Measurements from ENCODE around the gene ODC1. TPM values are rescaled to one million over a fixed set of nuclear protein-coding genes. Genes with fewer than 3 reads are reported as not detected.
"Not testable (repeated sequence)": the region's sequence is repeated elsewhere in the genome, so short reads cannot be mapped to it uniquely, and the experiment has no call there.

ODC1 gene
- total RNA-seq, 1 donor from 2014 or later, result 273 TPM

- Mint-ChIP-seq H3K27me3 (peaks cover 7% of the 10 kb centered on the region), H3K9me3 (no peaks in the 10 kb centered on the region), H3K27ac (no peak overlapping the region), H3K36me3 (ENCODE audit: low read depth) (no peaks in the 10 kb centered on the region), H3K4me3 (no peak overlapping the region), H3K4me1 (peaks cover 14% of the 10 kb centered on the region)
- no peak for DNase-seq
- intact Hi-C loops (cut with micrococcal nuclease), result no loop called here
Measured at GRCh38 chr2:10453905-10454298, 5.8 kb upstream of the ODC1 start.

DNA sequence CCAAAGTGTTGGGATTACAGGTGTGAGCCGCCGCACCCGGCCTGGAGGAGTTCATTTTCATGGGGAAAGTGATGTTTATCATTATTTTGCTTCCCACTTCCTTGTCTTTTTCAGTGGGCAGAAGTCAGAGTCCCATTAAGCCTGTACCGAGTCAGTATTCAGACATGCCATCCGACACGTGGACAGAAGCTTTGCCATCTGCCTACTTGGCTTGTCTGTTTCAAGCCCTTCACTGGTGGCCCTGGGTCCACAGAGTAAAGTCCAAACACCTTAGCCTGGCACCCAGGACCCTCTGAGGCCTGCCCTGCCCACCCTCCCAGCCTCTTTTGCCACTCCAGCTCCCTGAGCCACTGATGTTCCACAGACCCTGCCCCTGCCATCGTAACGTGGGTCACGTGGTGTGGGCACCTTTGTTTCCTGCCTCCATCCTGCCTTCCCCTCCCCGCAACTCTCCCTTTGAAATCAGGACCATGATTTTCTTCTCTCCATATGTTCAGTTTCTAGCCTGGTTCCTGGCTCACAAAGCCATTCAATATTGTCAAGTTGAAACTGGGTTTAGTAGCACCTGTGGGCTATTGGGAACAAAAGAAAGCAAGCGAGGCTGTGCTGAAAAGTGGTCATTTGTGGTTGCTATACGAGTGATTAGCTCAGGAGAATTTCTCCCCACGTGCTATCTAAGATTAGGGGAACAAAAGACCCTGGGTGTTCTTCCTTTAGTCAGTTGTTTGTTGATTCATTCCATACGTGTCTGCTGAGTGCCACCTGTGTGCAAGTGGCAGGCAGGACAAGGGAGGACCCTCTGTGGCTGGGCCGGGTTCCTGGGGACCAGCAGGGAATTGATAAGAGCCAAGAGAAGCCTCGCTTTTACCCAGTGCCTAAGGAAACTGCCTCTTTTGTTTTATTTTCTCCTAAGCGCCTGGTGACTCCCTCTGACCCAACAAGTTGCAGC is 5.1 kb upstream of the ODC1 start:
- Mint-ChIP-seq H3K27me3 (peaks cover 6% of the 10 kb centered on the region), H3K4me3 (no peak overlapping the region), H3K9me3 (no peaks in the 10 kb centered on the region), H3K36me3 (ENCODE audit: low read depth) (no peaks in the 10 kb centered on the region), H3K4me1 (peaks cover 14% of the 10 kb centered on the region), H3K27ac (no peak overlapping the region)
- no peak for DNase-seq
- intact Hi-C loops (cut with micrococcal nuclease), result no loop called here

DNA sequence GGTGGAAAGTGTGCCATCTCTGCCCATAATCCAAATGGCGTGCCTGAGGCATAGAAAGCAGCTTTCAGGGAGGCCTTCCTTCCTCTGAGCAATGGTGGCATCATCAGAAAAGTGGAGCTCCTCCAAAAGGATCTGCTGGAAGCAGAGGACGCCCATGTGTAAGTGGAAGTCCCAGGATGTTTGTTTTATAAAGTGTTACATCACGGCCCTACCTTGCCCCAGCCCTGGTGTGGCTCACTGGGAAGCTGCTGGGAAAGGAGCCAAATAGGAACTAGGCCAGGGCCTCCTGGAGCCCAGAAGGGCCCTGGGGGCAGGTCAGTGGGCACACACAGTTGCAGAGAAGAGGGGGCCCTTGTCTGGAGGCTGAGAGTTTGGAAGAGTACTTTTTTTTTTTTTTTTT is 4.2 kb upstream of the ODC1 start:
- peaks cover 2% of the 10 kb centered on the region for H3K36me3 Mint-ChIP-seq (ENCODE audit: low read depth)
- no peak for DNase-seq
- peaks cover 15% of the 10 kb centered on the region for H3K4me1 Mint-ChIP-seq
- no peak overlapping the region for H3K4me3 Mint-ChIP-seq
- no peak overlapping the region for H3K27ac Mint-ChIP-seq
- peaks cover 4% of the 10 kb centered on the region for H3K27me3 Mint-ChIP-seq
- intact Hi-C loops (cut with micrococcal nuclease), result no loop called here
- no peaks in the 10 kb centered on the region for H3K9me3 Mint-ChIP-seq

GRCh38 chr2:10451819-10452218 is 3.7 kb upstream of the ODC1 start:
- DNase-seq, result no peak
- intact Hi-C loops (cut with micrococcal nuclease), result no loop called here
- Mint-ChIP-seq H3K4me3 (no peak overlapping the region), H3K27me3 (no peaks in the 10 kb centered on the region), H3K36me3 (ENCODE audit: low read depth) (peaks cover 4% of the 10 kb centered on the region), H3K27ac (no peak overlapping the region), H3K9me3 (no peaks in the 10 kb centered on the region), H3K4me1 (peaks cover 17% of the 10 kb centered on the region)

GRCh38 chr2:10449838-10450691 is 1.9 kb upstream of the ODC1 start:
- H3K27me3 Mint-ChIP-seq, result no peaks in the 10 kb centered on the region
- peaks cover 9% of the 10 kb centered on the region for H3K36me3 Mint-ChIP-seq (ENCODE audit: low read depth)
- no peak for DNase-seq
- peaks cover 28% of the 10 kb centered on the region for H3K4me1 Mint-ChIP-seq
- peak overlapping the region; percentile 92 for H3K27ac Mint-ChIP-seq
- H3K4me3 Mint-ChIP-seq, result peak overlapping the region; percentile 87
- no peaks in the 10 kb centered on the region for H3K9me3 Mint-ChIP-seq
- intact Hi-C loops (cut with micrococcal nuclease), result loop anchor here (1.0 to 10.0 kb wide), 7 partner anchors 87 to 1027 kb away; partner anchors contain the start of genes ADAM17, CPSF3, CYS1 and HPCAL1

DNA sequence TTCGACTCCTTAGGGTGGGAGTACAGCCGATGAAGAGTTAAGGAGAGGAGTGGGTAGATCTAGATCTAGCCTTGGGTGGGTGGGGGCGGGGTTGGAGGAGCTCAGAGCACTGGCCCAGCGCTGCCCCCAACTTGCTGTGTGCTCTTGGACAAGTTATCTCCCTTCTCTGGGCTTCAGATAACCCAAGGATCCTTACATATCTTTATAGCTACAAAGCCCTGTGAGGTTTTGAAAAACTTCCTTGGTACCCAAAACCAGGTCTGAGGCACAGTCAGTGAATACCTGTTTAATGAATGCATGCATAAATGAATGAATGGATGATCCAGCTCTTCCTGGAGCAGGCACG is 1.3 kb upstream of the ODC1 start:
- Mint-ChIP-seq H3K36me3 (ENCODE audit: low read depth) (peaks cover 15% of the 10 kb centered on the region), H3K27me3 (no peaks in the 10 kb centered on the region), H3K27ac (peak overlapping the region; percentile 92), H3K9me3 (no peaks in the 10 kb centered on the region), H3K4me1 (peaks cover 34% of the 10 kb centered on the region), H3K4me3 (peak overlapping the region; percentile 87)
- DNase-seq, result no peak
- intact Hi-C loops (cut with micrococcal nuclease), result loop anchor here (1.0 to 10.0 kb wide), 7 partner anchors 88 to 1027 kb away; partner anchors contain the start of genes ADAM17, CPSF3, CYS1 and HPCAL1

DNA sequence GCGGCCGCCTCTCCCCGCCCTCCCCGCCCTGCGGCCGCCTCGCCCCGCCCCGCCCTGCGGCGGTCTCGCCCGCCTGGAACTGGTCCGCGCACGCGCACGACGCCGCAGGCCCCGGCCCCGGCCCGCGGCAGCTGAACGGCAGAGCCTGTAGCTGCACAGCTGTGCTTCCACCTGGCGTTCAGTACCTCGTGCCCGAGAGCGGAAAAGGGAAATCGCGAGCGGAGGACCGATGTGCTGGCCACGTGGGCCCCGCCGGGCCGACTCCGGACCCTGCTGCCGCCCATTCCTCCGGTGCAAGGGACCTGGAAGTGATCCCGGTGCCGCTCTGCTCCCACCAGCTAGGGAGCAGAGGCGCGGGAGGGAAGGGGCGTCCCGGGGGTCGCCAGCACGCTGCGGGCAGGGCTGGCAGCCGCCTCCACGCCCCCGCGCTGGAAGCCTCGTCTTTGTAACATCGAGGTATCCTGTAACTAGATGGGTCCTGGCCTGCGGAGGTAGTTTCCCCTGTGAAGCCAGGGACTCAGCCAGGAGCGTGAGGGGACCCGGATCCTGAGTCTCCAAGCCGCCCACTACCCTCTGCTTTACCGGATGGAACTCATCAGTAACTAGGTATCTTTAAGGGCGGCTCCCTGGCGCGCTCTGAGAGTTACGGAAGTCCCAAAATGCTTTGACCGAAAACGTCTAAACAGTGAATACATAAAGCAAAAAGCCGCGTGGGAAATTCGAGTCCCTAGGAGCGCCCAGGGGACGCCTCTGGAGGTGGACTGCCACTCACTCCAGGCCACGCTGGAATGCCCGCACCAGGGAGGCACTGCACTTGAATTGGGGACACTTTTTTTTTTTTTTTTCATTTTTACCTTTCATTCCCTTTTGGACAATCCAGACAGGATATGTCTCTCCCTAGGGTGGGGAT is 704 bp upstream of the ODC1 start:
- Mint-ChIP-seq H3K4me3 (peak overlapping the region; percentile 87), H3K9me3 (no peaks in the 10 kb centered on the region), H3K4me1 (peaks cover 39% of the 10 kb centered on the region), H3K27ac (peak overlapping the region; percentile 92), H3K36me3 (ENCODE audit: low read depth) (peaks cover 21% of the 10 kb centered on the region), H3K27me3 (no peaks in the 10 kb centered on the region)
- DNase-seq, result peak; percentile 98
- intact Hi-C loops (cut with micrococcal nuclease), result loop anchor here (1.0 to 10.0 kb wide), 9 partner anchors 41 to 1026 kb away; partner anchors contain the start of genes ADAM17, CPSF3, CYS1 and HPCAL1

DNA sequence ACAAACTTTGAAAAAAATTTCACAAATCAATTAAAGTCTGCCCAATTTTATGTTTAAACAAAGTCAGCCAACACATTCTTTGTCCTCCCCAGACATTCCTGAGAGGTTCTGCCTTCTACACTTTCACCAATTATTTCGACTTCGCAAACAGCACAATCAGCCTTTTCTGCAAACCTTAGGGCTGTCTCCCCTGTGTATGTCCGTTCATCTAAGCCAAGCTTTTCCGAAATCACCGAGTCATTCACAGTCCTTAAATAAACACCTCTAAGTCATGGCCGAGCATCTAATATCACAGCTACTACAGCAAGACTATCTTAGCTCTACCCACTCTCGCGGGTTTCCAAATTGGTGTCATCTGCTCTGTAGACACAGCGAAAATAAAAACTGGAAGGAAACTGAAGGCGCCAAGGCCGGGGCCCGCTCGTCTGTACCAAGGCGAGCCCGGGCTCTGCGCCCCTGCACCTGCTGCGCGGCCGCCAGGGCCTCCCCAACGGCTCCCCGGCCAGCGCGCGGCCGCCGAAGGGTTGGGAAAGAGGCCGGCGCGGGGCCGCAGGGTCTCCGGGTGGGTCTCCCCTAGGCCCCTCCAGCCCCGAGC is 730 bp downstream of the ODC1 start:
- Mint-ChIP-seq H3K27ac (peak overlapping the region; percentile 96), H3K36me3 (ENCODE audit: low read depth) (peaks cover 34% of the 10 kb centered on the region), H3K27me3 (no peaks in the 10 kb centered on the region), H3K4me1 (peaks cover 43% of the 10 kb centered on the region), H3K4me3 (peak overlapping the region; percentile 90), H3K9me3 (no peaks in the 10 kb centered on the region)
- no peak for DNase-seq
- intact Hi-C loops (cut with micrococcal nuclease), result loop anchor here (1.0 to 10.0 kb wide), 5 partner anchors 90 to 893 kb away; partner anchors contain the start of genes ADAM17, CYS1 and HPCAL1

- no peak overlapping the region for H3K27ac Mint-ChIP-seq
- H3K4me1 Mint-ChIP-seq, result peaks cover 47% of the 10 kb centered on the region
- intact Hi-C loops (cut with micrococcal nuclease), result loop anchor here (1.0 to 10.0 kb wide), 5 partner anchors 91 to 892 kb away; partner anchors contain the start of genes ADAM17, CYS1 and HPCAL1
- peak; percentile 58 for DNase-seq
- H3K9me3 Mint-ChIP-seq, result no peaks in the 10 kb centered on the region
- H3K36me3 Mint-ChIP-seq (ENCODE audit: low read depth), result peaks cover 42% of the 10 kb centered on the region
- peak overlapping the region; percentile 90 for H3K4me3 Mint-ChIP-seq
- H3K27me3 Mint-ChIP-seq, result no peaks in the 10 kb centered on the region
Measured at GRCh38 chr2:10446631-10447030, 1.5 kb downstream of the ODC1 start.

DNA sequence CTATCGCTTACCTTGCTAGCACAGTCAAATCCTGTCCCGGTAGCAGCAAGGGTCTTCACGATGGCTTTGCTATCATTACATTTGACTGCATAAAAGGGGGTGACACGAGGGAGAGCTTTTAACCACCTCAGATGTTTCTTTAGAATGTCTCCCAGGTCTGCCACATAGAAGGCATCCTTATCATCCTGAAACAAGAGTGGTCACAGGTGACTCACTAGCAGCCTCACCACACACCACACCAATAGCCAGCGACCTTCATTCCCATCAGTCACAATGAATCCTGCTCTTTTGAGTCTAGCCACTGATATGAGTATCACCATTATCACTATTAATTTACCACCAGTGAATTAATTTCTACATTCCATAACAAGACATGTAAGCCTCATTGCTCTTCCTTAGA is 3.7 kb downstream of the ODC1 start:
- H3K27me3 Mint-ChIP-seq, result no peaks in the 10 kb centered on the region

DNA sequence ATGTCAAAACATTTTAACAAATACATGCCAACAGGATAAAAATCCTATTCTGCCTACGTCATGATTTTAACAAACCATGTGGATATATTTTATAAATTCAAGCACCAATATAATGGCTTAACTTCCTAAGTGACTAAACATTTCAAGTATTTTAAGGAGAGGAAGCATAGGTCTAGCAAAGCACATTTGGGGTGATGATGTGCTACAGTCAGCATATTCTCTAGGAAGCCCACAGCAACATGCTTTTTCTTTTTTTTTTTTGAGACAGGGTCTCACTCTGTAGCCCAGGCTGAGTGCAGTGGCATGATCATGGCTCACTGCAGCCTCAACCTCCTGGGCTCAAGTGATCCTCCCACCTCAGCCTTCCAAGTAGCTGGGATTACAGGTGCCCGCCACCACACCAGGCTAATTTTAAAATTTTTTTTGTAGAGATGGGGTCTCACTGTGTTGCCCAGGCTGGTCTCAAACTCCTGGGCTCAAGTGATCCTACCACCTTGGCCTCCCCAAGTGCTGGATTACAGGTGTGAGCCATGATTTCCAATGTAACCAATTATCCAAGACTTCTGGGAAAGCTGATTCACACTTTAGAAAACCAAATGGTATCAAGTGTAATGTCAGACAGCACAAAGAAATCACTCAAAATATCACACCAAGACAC is 5.5 kb downstream of the ODC1 start:
- not testable (repeated sequence) for H3K27ac Mint-ChIP-seq
- H3K4me1 Mint-ChIP-seq, result peaks cover 35% of the 10 kb centered on the region
- H3K36me3 Mint-ChIP-seq (ENCODE audit: low read depth), result peaks cover 67% of the 10 kb centered on the region

More for the DNA sequence above, 3.7 kb downstream of the ODC1 start:
- peak; percentile 69 for DNase-seq
- intact Hi-C loops (cut with micrococcal nuclease), result loop anchor here (1.0 to 10.0 kb wide), 3 partner anchors 210 to 890 kb away; partner anchors contain the start of genes ADAM17 and RRM2
- Mint-ChIP-seq H3K4me3 (peak overlapping the region; percentile 15), H3K27ac (peak overlapping the region; percentile 34), H3K4me1 (peaks cover 38% of the 10 kb centered on the region), H3K36me3 (ENCODE audit: low read depth) (peaks cover 59% of the 10 kb centered on the region), H3K9me3 (no peaks in the 10 kb centered on the region)

GRCh38 chr2:10441948-10442347 is 6.2 kb downstream of the ODC1 start:
- peaks cover 63% of the 10 kb centered on the region for H3K36me3 Mint-ChIP-seq (ENCODE audit: low read depth)

More for the DNA sequence above, 5.5 kb downstream of the ODC1 start:
- not testable (repeated sequence) for H3K27me3 Mint-ChIP-seq, H3K4me3 Mint-ChIP-seq, DNase-seq, H3K9me3 Mint-ChIP-seq
- intact Hi-C loops (cut with micrococcal nuclease), result loop anchor here (10.0 kb wide), 1 partner anchor 888 kb away; the partner anchor contains the start of gene ADAM17

More at GRCh38 chr2:10441948-10442347, 6.2 kb downstream of the ODC1 start:
- intact Hi-C loops (cut with micrococcal nuclease), result loop anchor here (10.0 kb wide), 1 partner anchor 887 kb away; the partner anchor contains the start of gene ADAM17
- peak overlapping the region; percentile 59 for H3K27ac Mint-ChIP-seq
- H3K4me1 Mint-ChIP-seq, result peaks cover 32% of the 10 kb centered on the region
- DNase-seq, result no peak
- H3K27me3 Mint-ChIP-seq, result no peaks in the 10 kb centered on the region
- no peaks in the 10 kb centered on the region for H3K9me3 Mint-ChIP-seq
- no peak overlapping the region for H3K4me3 Mint-ChIP-seq
